SK-N-SH (cell line): ENCODE data around the gene ZNF385C. TPM values are rescaled to one million over a fixed set of nuclear protein-coding genes. Genes with fewer than 3 reads are reported as not detected.

ENCODE experiments used
- CTCF ChIA-PET: fragments of 300-600, 350-600 bp; formaldehyde crosslinking; extraction: SDS; loops from one replicate; lab custom pipeline; 2021; lab: Yijun Ruan, JAX
- POLR2A ChIA-PET: fragments of 350-600 bp; sonication (Branson Sonifier 250); formaldehyde crosslinking; extraction: SDS; loops from one replicate; lab custom pipeline; 2020; ENCODE audit warnings: antibody characterized with exemption, inconsistent platforms; lab: Yijun Ruan, JAX
- DNase-seq: peaks from one replicate; pipeline ENCODE4 v3.0.0; 2012
- H2AFZ ChIP-seq: fragments of 200-600 bp; sonication (generic); 2 replicates; pipeline ENCODE4 v1.8.1; 2016; ENCODE audit warnings: antibody characterized with exemption, mild to moderate bottlenecking, low read depth
- H3F3A ChIP-seq: fragments of 200-600 bp; sonication (generic); replicated peaks from 2 replicates; pipeline ENCODE3; 2016; ENCODE audit warnings: antibody characterized with exemption, mild to moderate bottlenecking; ENCODE audit not compliant: insufficient read depth
- H3K27ac ChIP-seq, 2 experiments: fragments of 200-500 bp in 1 of 2; fragments of 200-600 bp in 1 of 2; sonication (Bioruptor generic) in 1 of 2; sonication (generic), shearing (Covaris generic) in 1 of 2; 2 replicates each; pipeline versions ENCODE4 v1.5.1 to v1.6.1; 2014 to 2016; ENCODE audit warnings: low read depth in 2 of 2, inconsistent platforms in 1 of 2, low read length in 1 of 2, mild to moderate bottlenecking in 1 of 2, mixed read lengths in 1 of 2
- H3K27me3 ChIP-seq: fragments of 200-600 bp; sonication (generic), shearing (Covaris generic); 2 replicates; pipeline ENCODE4 v1.6.1; 2016; ENCODE audit warnings: mixed run types; ENCODE audit not compliant: insufficient read depth
- H3K36me3 ChIP-seq, 2 experiments: fragments of 200-500 bp in 1 of 2; fragments of 200-600 bp in 1 of 2; sonication (Bioruptor generic) in 1 of 2; sonication (generic) in 1 of 2; replicated peaks in 1 of 2; 2 replicates each; pipeline versions ENCODE3 to v1.5.1; 2014 to 2016; ENCODE audit warnings: low read length in 1 of 2, mild to moderate bottlenecking in 1 of 2; ENCODE audit not compliant: insufficient read depth in 2 of 2, control insufficient read depth in 1 of 2
- H3K4me1 ChIP-seq, 2 experiments: fragments of 200-500 bp in 1 of 2; fragments of 200-600 bp in 1 of 2; sonication (Bioruptor generic) in 1 of 2; sonication (generic), shearing (Covaris generic) in 1 of 2; 2 replicates each; pipeline versions ENCODE4 v1.5.1 to v1.6.1; 2014 to 2016; ENCODE audit warnings: low read depth in 1 of 2, low read length in 1 of 2, mixed run types in 1 of 2; ENCODE audit not compliant: insufficient read depth in 2 of 2, control insufficient read depth in 1 of 2
- H3K4me2 ChIP-seq: fragments of 200-600 bp; sonication (generic), shearing (Covaris generic); 2 replicates; pipeline ENCODE4 v1.6.1; 2017; ENCODE audit warnings: mixed run types
- H3K4me3 ChIP-seq, 2 experiments: fragments of 200-500 bp in 1 of 2; fragments of 200-600 bp in 1 of 2; sonication (Bioruptor generic) in 1 of 2; sonication (generic), shearing (Covaris generic) in 1 of 2; 2 replicates each; pipeline versions ENCODE4 v1.5.1 to v1.8.1; 2014 to 2016; ENCODE audit warnings: low read depth in 2 of 2, inconsistent platforms in 1 of 2, low read length in 1 of 2, mild to moderate bottlenecking in 1 of 2, mixed read lengths in 1 of 2, moderate library complexity in 1 of 2
- H3K79me2 ChIP-seq: fragments of 200-600 bp; sonication (generic); 2 replicates; pipeline ENCODE4 v1.8.1; 2017; ENCODE audit warnings: mild to moderate bottlenecking; ENCODE audit not compliant: insufficient read depth
- H3K9ac ChIP-seq: fragments of 200-600 bp; sonication (generic); 2 replicates; pipeline ENCODE4 v1.6.1; 2017; ENCODE audit warnings: mixed run types
- H3K9me2 ChIP-seq: fragments of 200-600 bp; sonication (generic); 2 replicates; pipeline ENCODE4 v1.6.1; 2017; ENCODE audit warnings: mixed run types
- H3K9me3 ChIP-seq: fragments of 200-600 bp; sonication (generic); 2 replicates; pipeline ENCODE4 v1.6.1; 2017; ENCODE audit warnings: mixed run types, mild to moderate bottlenecking, moderate library complexity
- H4K20me1 ChIP-seq: fragments of 200-600 bp; sonication (generic); 2 replicates; pipeline ENCODE4 v1.6.1; 2017; ENCODE audit warnings: mild to moderate bottlenecking, mixed run types; ENCODE audit not compliant: insufficient read depth
- CHD2 ChIP-seq: fragments of 150-350 bp; IDR thresholded peaks from 2 replicates; pipeline ENCODE4 v1.6.1; 2018; ENCODE audit warnings: low read length; ENCODE audit not compliant: partially characterized antibody
- EZH2phosphoT487 ChIP-seq: fragments of 200-600 bp; sonication (generic); IDR thresholded peaks from 2 replicates; pipeline ENCODE4 v1.6.1; 2017; ENCODE audit warnings: low read depth, mixed run types, mild to moderate bottlenecking, antibody characterized with exemption, moderate library complexity, borderline replicate concordance
- FOSL2 ChIP-seq: IDR thresholded peaks from 2 replicates; pipeline ENCODE4 v1.4.0; 2012; ENCODE audit warnings: low read depth, mild to moderate bottlenecking, moderate library complexity, borderline replicate concordance
- FOXM1 ChIP-seq: IDR thresholded peaks from 2 replicates; pipeline ENCODE4 v1.4.0; 2012; ENCODE audit warnings: low read depth, mild to moderate bottlenecking
- GABPA ChIP-seq: IDR thresholded peaks from 2 replicates; pipeline ENCODE4 v1.4.0; 2012; ENCODE audit warnings: low read depth, mild to moderate bottlenecking
- GATA2 ChIP-seq: sonication (generic); formaldehyde crosslinking; IDR thresholded peaks from 2 replicates; pipeline ENCODE4 v1.5.0; 2020; ENCODE audit warnings: mild to moderate bottlenecking, missing genetic modification reagents
- MEF2A ChIP-seq: IDR thresholded peaks from 2 replicates; pipeline ENCODE4 v1.4.0; 2012; ENCODE audit warnings: low read depth, borderline replicate concordance
- NRF1 ChIP-seq: IDR thresholded peaks from 2 replicates; pipeline ENCODE4 v1.6.1; 2012; ENCODE audit warnings: low read depth, mild to moderate bottlenecking, low read length
- POLR2AphosphoS5 ChIP-seq: IDR thresholded peaks from 2 replicates; pipeline ENCODE4 v1.6.1; 2012; ENCODE audit warnings: low read depth, low read length
- RFX5 ChIP-seq: IDR thresholded peaks from 2 replicates; pipeline ENCODE4 v1.6.1; 2012; ENCODE audit warnings: mild to moderate bottlenecking, improper control_type of control experiment, low read length
- RXRA ChIP-seq: IDR thresholded peaks from 2 replicates; pipeline ENCODE4 v1.4.0; 2012; ENCODE audit warnings: low read depth, mild to moderate bottlenecking, borderline replicate concordance
- SIN3A ChIP-seq: IDR thresholded peaks from 2 replicates; pipeline ENCODE4 v1.6.1; 2012; ENCODE audit warnings: low read depth, mild to moderate bottlenecking, low read length, moderate library complexity, borderline replicate concordance
- SMC3 ChIP-seq: IDR thresholded peaks from 2 replicates; pipeline ENCODE4 v1.6.1; 2012; ENCODE audit warnings: low read depth, low read length, improper control_type of control experiment
- WGBS: methylation state at CpG from one replicate; pipeline ENCODE4 v1.1.6; 2017; ENCODE audit warnings: low lambda C conversion rate; 5-methylcytosine and 5-hydroxymethylcytosine counted together
- polyA plus RNA-seq, 3 experiments: library from polyadenylated mRNA; depleted of rRNA; stranded (reverse); fragments of >200 nt; gene quantifications; 2 replicates each; pipeline ENCODE4 v1.2.3, GENCODE V29; 2012
- TF ChIP-seq, protein P1 (sequence below): IDR thresholded peaks from 2 replicates; pipeline ENCODE4 v1.4.0; 2012; ENCODE audit warnings: low read depth, borderline replicate concordance
- TF ChIP-seq, protein P2 (sequence below): IDR thresholded peaks from 2 replicates; pipeline ENCODE4 v1.4.0; 2012; ENCODE audit warnings: low read depth
- TF ChIP-seq, protein P3 (sequence below): fragments of 150-350 bp; IDR thresholded peaks from 2 replicates; pipeline ENCODE4 v1.6.1; 2016; ENCODE audit warnings: mild to moderate bottlenecking, low read depth, low read length
- TF ChIP-seq, protein P4 (sequence below): fragments of 200-600 bp; sonication (generic); IDR thresholded peaks from 2 replicates; pipeline ENCODE4 v1.6.1; 2017; ENCODE audit warnings: antibody characterized with exemption, mild to moderate bottlenecking, moderate library complexity
- TF ChIP-seq, protein P5 (sequence below): IDR thresholded peaks from 2 replicates; pipeline ENCODE4; 2012

Gene ZNF385C
- polyA plus RNA-seq, 1 of the 3 experiments (the other 2 are of a cell fraction), result 0.05 TPM

DNA sequence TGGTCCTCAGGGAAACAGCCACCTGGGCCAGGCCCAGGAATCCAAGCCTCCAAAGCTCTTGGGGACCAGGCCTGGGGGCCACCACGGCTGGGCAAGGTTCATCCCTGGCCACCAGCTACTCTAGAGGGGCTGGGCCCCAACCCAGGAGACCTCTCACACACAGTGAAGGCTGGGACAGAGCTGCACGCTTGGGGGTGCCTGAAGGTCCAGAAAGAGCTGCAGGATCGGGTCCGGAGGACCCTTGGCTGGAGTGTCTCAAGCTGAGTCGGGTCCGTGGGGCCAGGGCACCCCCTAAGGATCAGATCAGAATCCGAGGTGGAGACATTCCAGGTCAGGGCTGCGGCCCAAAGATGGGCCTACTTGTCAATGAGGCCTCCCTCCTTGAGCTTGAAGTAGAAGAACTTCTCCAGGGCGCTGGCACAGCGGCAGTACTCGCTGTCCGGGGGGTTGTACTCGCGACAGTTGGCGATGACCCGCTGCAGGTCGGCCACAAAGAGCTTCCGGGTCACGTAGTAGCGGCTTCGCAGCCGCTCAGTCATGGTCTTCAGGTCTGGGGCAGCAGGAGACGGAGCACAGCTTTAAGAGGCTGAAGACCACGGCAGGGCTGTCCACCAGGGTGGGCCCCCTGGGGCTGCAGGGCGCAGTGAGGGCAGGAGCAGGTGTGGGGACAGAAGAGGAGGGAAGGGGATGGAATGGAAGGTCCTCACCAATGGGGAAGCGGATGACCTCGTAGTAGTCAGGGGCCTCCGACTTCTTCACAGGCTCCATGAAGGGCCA is 15.2 kb upstream of the ZNF385C start:
- Histone ChIP-seq H3K9me2 (no peaks in the 10 kb centered on the region), H3K4me1 (peaks cover 0 to 7% of the 10 kb centered on the region in 2 experiments; a peak in 1 of 4 replicates), H3K4me2 (no peak overlapping the region), H2AFZ (no peak overlapping the region), H3K79me2 (no peaks in the 10 kb centered on the region), H3K9ac (no peak overlapping the region), H3K27ac (no peak overlapping the region), H3K27me3 (no peaks in the 10 kb centered on the region), H3K36me3 (peaks cover 5 to 37% of the 10 kb centered on the region in 2 experiments), H4K20me1 (no peaks in the 10 kb centered on the region), H3K4me3 (no peak overlapping the region), H3F3A (no peaks in the 10 kb centered on the region), H3K9me3 (no peaks in the 10 kb centered on the region)
- POLR2A ChIA-PET, result interaction anchor here (1.0 kb wide), 1 partner anchor 96 kb away, joined by 3 read pairs; the partner anchor contains the start of gene DNAJC7
- DNase-seq, result no peak
- CTCF ChIA-PET, result interaction anchor here (0.8 to 29.9 kb wide), 10 partner anchors 12 to 154 kb away, joined by 3 to 496 read pairs (median 4); partner anchors contain the start of genes DNAJC7, NKIRAS2 and ZNF385C
- 90% methylated on average over 23 of the region's 28 CpGs for WGBS
- TF ChIP-seq SMC3 (no peak), MEF2A (no peak), POLR2AphosphoS5 (no peak), FOXM1 (no peak), CHD2 (no peak), EZH2phosphoT487 (no peak), RXRA (no peak), RFX5 (no peak), GABPA (no peak)
- TF ChIP-seq, protein P1, sequence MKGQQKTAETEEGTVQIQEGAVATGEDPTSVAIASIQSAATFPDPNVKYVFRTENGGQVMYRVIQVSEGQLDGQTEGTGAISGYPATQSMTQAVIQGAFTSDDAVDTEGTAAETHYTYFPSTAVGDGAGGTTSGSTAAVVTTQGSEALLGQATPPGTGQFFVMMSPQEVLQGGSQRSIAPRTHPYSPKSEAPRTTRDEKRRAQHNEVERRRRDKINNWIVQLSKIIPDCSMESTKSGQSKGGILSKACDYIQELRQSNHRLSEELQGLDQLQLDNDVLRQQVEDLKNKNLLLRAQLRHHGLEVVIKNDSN, result no peak
- TF ChIP-seq, protein P2, sequence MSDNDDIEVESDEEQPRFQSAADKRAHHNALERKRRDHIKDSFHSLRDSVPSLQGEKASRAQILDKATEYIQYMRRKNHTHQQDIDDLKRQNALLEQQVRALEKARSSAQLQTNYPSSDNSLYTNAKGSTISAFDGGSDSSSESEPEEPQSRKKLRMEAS, result no peak

DNA sequence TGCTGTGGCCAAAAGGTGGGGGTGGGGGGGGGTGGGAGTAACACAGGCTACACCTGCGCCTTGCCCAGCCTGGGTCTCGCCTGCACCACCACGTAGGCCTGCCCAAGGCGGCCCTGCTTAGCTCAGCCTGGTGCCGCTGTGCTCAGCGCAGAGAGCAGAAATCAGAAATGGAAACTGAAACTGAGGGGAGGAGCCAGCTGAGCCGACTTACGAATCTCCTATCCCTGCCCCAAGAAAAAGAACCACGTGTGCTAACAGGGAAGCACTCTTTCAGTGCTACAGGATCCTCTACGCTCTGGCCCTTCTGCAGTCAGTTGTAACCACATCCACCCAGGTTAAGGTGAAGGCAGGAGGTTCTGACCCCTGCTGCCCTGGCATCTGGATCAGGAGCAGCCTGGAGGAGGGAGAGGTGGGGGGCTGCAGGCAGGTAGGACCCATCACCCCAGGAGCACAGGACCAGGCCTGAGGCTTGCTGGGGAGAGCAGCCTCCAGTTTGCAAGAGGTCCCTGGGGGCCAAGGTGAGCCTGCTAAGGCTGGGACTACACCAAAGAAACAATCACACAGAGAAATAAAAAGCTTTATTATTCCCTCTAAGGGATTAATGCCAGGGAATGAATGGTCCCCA is 14.4 kb upstream of the ZNF385C start, which contains the start of gene DHX58:
Gene DHX58 (minus strand): TSS at position 163 of the 625 bp plus-strand sequence. CDS start 822 bp downstream, outside the sequence.
- no peak within 1 kb of the TSS for H2AFZ ChIP-seq
- peaks cover 0 to 11% of the 10 kb centered on the region in 2 experiments; a peak in 1 of 4 replicates for H3K4me1 ChIP-seq
- ChIA-PET POLR2A (no interaction called here), CTCF (interaction anchor here (0.8 to 29.9 kb wide), 11 partner anchors 11 to 153 kb away, joined by 3 to 496 read pairs (median 5); partner anchors contain the start of genes DNAJC7, NKIRAS2 and ZNF385C)
- H3K27ac ChIP-seq, result no peak within 1 kb of the TSS
- H3K9ac ChIP-seq, result no peak within 1 kb of the TSS
- DNase-seq, result no peak
- H3K4me3 ChIP-seq, result no peak within 1 kb of the TSS
- peaks cover 5 to 30% of the 10 kb centered on the region in 2 experiments for H3K36me3 ChIP-seq
- no peaks in the 10 kb centered on the region for H3K27me3 ChIP-seq
- H4K20me1 ChIP-seq, result no peaks in the 10 kb centered on the region
- WGBS, result 56% methylated on average over 4 of the region's 10 CpGs
- H3F3A ChIP-seq, result no peaks in the 10 kb centered on the region
- no peaks in the 10 kb centered on the region for H3K9me2 ChIP-seq
- no peaks in the 10 kb centered on the region for H3K79me2 ChIP-seq
- H3K4me2 ChIP-seq, result no peak within 1 kb of the TSS
- H3K9me3 ChIP-seq, result no peaks in the 10 kb centered on the region
- TF ChIP-seq, protein P2, result no peak
- TF ChIP-seq SIN3A, result no peak
- no peak for TF ChIP-seq SMC3
- TF ChIP-seq, protein P3, sequence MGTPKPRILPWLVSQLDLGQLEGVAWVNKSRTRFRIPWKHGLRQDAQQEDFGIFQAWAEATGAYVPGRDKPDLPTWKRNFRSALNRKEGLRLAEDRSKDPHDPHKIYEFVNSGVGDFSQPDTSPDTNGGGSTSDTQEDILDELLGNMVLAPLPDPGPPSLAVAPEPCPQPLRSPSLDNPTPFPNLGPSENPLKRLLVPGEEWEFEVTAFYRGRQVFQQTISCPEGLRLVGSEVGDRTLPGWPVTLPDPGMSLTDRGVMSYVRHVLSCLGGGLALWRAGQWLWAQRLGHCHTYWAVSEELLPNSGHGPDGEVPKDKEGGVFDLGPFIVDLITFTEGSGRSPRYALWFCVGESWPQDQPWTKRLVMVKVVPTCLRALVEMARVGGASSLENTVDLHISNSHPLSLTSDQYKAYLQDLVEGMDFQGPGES, result no peak
- no peak for TF ChIP-seq FOSL2
- TF ChIP-seq, protein P4, sequence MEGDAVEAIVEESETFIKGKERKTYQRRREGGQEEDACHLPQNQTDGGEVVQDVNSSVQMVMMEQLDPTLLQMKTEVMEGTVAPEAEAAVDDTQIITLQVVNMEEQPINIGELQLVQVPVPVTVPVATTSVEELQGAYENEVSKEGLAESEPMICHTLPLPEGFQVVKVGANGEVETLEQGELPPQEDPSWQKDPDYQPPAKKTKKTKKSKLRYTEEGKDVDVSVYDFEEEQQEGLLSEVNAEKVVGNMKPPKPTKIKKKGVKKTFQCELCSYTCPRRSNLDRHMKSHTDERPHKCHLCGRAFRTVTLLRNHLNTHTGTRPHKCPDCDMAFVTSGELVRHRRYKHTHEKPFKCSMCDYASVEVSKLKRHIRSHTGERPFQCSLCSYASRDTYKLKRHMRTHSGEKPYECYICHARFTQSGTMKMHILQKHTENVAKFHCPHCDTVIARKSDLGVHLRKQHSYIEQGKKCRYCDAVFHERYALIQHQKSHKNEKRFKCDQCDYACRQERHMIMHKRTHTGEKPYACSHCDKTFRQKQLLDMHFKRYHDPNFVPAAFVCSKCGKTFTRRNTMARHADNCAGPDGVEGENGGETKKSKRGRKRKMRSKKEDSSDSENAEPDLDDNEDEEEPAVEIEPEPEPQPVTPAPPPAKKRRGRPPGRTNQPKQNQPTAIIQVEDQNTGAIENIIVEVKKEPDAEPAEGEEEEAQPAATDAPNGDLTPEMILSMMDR, result no peak
- TF ChIP-seq, protein P5, sequence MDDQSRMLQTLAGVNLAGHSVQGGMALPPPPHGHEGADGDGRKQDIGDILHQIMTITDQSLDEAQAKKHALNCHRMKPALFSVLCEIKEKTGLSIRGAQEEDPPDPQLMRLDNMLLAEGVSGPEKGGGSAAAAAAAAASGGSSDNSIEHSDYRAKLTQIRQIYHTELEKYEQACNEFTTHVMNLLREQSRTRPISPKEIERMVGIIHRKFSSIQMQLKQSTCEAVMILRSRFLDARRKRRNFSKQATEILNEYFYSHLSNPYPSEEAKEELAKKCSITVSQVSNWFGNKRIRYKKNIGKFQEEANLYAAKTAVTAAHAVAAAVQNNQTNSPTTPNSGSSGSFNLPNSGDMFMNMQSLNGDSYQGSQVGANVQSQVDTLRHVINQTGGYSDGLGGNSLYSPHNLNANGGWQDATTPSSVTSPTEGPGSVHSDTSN, result no peak
- no peak for TF ChIP-seq GABPA
- TF ChIP-seq RXRA, result no peak
- TF ChIP-seq NRF1, result no peak
- TF ChIP-seq FOXM1, result no peak
- TF ChIP-seq GATA2, result no peak
